Suppressor macrophage (primary cell): ENCODE measurements around the gene ONECUT2.
"Not testable (repeated sequence)": the region's sequence is repeated elsewhere in the genome, so short reads cannot be mapped to it uniquely, and the experiment has no call there.

Experiments
- DNase-seq, 4 experiments: peaks; one replicate each; pipeline ENCODE4 v3.0.0-alpha.2; 2020 to 2022
- total RNA-seq, 17 experiments: gene quantifications; one replicate each; lab custom pipeline; 2026; ENCODE audit warnings: mixed read lengths in 6 of 17, inconsistent platforms in 3 of 17; lab: John Stamatoyannopoulos, UW

The ONECUT2 gene
- 0 to 6.9 (median 0) reads per million in 17 experiments for total RNA-seq

GRCh38 chr18:57434536-57435494 is at the start of gene ONECUT2:
Gene ONECUT2 (plus strand): TSS chr18:57435374. CDS start chr18:57435717, 343 bp downstream.
- DNase-seq = peak; percentile 88 to 93 (median 90)

- no peak for DNase-seq
Observed at GRCh38 chr18:57389271-57389670, 45.9 kb upstream of the ONECUT2 start.

GRCh38 chr18:57390044-57390443 is 45.1 kb upstream of the ONECUT2 start:
- no peak for DNase-seq

- not testable (repeated sequence) for DNase-seq
Observed at GRCh38 chr18:57394749-57395148, 40.4 kb upstream of the ONECUT2 start.

- DNase-seq = not testable (repeated sequence)
Observed at GRCh38 chr18:57396831-57397230, 38.3 kb upstream of the ONECUT2 start.

- DNase-seq = peak in 3 of 4 experiments; percentile 2 to 23 (median 10)
Observed at GRCh38 chr18:57397440-57398132, 37.6 kb upstream of the ONECUT2 start.

GRCh38 chr18:57404345-57404744 is 30.8 kb upstream of the ONECUT2 start:
- DNase-seq = no peak

GRCh38 chr18:57409650-57410049 is 25.5 kb upstream of the ONECUT2 start:
- DNase-seq = no peak

GRCh38 chr18:57410749-57411148 is 24.4 kb upstream of the ONECUT2 start:
- no peak for DNase-seq

GRCh38 chr18:57416542-57416941 is 18.6 kb upstream of the ONECUT2 start:
- no peak for DNase-seq

- no peak for DNase-seq
Observed at GRCh38 chr18:57422313-57422872, 12.8 kb upstream of the ONECUT2 start.

GRCh38 chr18:57423821-57424220 is 11.4 kb upstream of the ONECUT2 start:
- no peak for DNase-seq

GRCh38 chr18:57425096-57425495 is 10.1 kb upstream of the ONECUT2 start:
- no peak for DNase-seq

GRCh38 chr18:57426187-57426586 is 9.0 kb upstream of the ONECUT2 start:
- no peak for DNase-seq

GRCh38 chr18:57427429-57428201 is 7.6 kb upstream of the ONECUT2 start:
- DNase-seq = peak in 1 of 4 experiments; percentile 35

GRCh38 chr18:57428221-57429150 is 6.7 kb upstream of the ONECUT2 start:
- peak in 1 of 4 experiments; percentile 26 for DNase-seq

GRCh38 chr18:57429167-57430078 is 5.8 kb upstream of the ONECUT2 start:
- DNase-seq = no peak

GRCh38 chr18:57430079-57431001 is 4.8 kb upstream of the ONECUT2 start:
- no peak for DNase-seq

- no peak for DNase-seq
Observed at GRCh38 chr18:57431002-57431382, 4.2 kb upstream of the ONECUT2 start.
